ENCODE measurements around the gene KATNAL1. TPM values are rescaled to one million over a fixed set of nuclear protein-coding genes. Genes with fewer than 3 reads are reported as not detected.
A peak's percentile ranks its signal among the peaks of the same experiment; 100 is the strongest.

The KATNAL1 gene
- total and polyA plus RNA-seq, 10 of the 15 experiments (the other 5 are each of a cell fraction or from before 2014, with no cell fraction given): 6.5 to 18.7 (median 11.7) TPM

- no peak for TF ChIP-seq CEBPZ (IDR thresholded peaks at IDR 0.05; ENCODE audit: low read depth, low read length)
Observed at GRCh38 chr13:30300596-30300995, 6.8 kb downstream of the KATNAL1 start (continued).

- Histone ChIP-seq H4K20me1 (ENCODE audit: control insufficient read depth, insufficient read depth) (no peaks in the 10 kb centered on the region), H3K4me2 (ENCODE audit: control insufficient read depth, insufficient read depth) (no peak overlapping the region), H2AFZ (ENCODE audit: control insufficient read depth, low read depth, low read length) (no peak overlapping the region), H3K9me3 (replicated peaks; ENCODE audit: control insufficient read depth, insufficient read depth, low read length) (no peaks in the 10 kb centered on the region; the same call in 2 of the 3 replicates), H3K4me3 (no peak overlapping the region), H3K27ac (ENCODE audit: control insufficient read depth, insufficient read depth) (no peak overlapping the region), H3K4me1 (ENCODE audit: control insufficient read depth, insufficient read depth, low read length) (peaks cover 6% of the 10 kb centered on the region; the same call in 1 of the 2 replicates), H3K9ac (ENCODE audit: control insufficient read depth, insufficient read depth, low read length) (no peak overlapping the region), H3K27me3 (replicated peaks in 1 of 2; ENCODE audit: control insufficient read depth in 2 of 2, insufficient read depth in 2 of 2, low read length in 1 of 2) (no peaks in the 10 kb centered on the region), H3K79me2 (ENCODE audit: control insufficient read depth, insufficient read depth, low read length) (peaks cover 16% of the 10 kb centered on the region), H3K36me3 (ENCODE audit: control insufficient read depth in 2 of 2, insufficient read depth in 2 of 2, low read length in 1 of 2) (peaks cover 0 to 3% of the 10 kb centered on the region in 2 experiments; a peak in 2 of 4 replicates)
- ChIA-PET SMC1A (ENCODE audit: uncharacterized antibody, unreplicated experiment) (interaction anchor here (0.9 to 1.1 kb wide), 2 partner anchors 48 to 106 kb away, joined by 3 read pairs; no protein-coding TSS in a partner anchor), CTCF (interaction anchor here (0.9 to 2.7 kb wide), 2 partner anchors 9 to 36 kb away, joined by 3 to 7 read pairs; no protein-coding TSS in a partner anchor), RAD21 (ENCODE audit: unreplicated experiment) (interaction anchor here (1.0 kb wide), 1 partner anchor 165 kb away, joined by 3 read pairs; no protein-coding TSS in a partner anchor), POLR2A (no interaction called here)
- in situ Hi-C loops (cut with MboI) (no loop called here), intact Hi-C loops (cut with micrococcal nuclease; ENCODE audit: unreplicated experiment) (no loop called here)
- BruUV-seq (replicated peaks): no TSS peak
- no peak for DNase-seq (ENCODE audit: low read depth, low spot score)
- no peak for ATAC-seq
- peak; percentile 57 for FAIRE-seq
- TF ChIP-seq TBL1XR1 (IDR thresholded peaks at IDR 0.05; ENCODE audit: low read depth, low read length): no peak
- no peak for TF ChIP-seq GATAD2B (conservative IDR thresholded peaks at IDR 0.05; ENCODE audit: low read depth)
- TF ChIP-seq CHD2 (IDR thresholded peaks at IDR 0.05; ENCODE audit: borderline replicate concordance, low read depth, low read length): no peak
- TF ChIP-seq POLR2AphosphoS2 (IDR thresholded peaks at IDR 0.05; ENCODE audit: low read depth, low read length): no peak
- TF ChIP-seq MLLT1 (IDR thresholded peaks at IDR 0.05): no peak
- TF ChIP-seq RB1 (IDR thresholded peaks at IDR 0.05; ENCODE audit: borderline replicate concordance): no peak
- TF ChIP-seq PML (IDR thresholded peaks at IDR 0.05; ENCODE audit: low read length): no peak
- TF ChIP-seq USF1 (IDR thresholded peaks at IDR 0.05; ENCODE audit: borderline replicate concordance, extremely low read length, insufficient read depth, low read depth, low read length): no peak
- TF ChIP-seq IRF3 (IDR thresholded peaks at IDR 0.05): no peak
- TF ChIP-seq CEBPZ (IDR thresholded peaks at IDR 0.05; ENCODE audit: low read depth, low read length): no peak
- TF ChIP-seq YY1 (IDR thresholded peaks at IDR 0.05; ENCODE audit: low read depth, low read length): no peak
- TF ChIP-seq TCF3 (IDR thresholded peaks at IDR 0.05; ENCODE audit: borderline replicate concordance, insufficient read depth, low read depth, low read length): no peak
Observed at GRCh38 chr13:30299786-30300185, 7.6 kb downstream of the KATNAL1 start.
